NCI-H345 treated with DMSO at 0.1 percent for 48 hours (cell line): Measurements from ENCODE around the gene DLG5.

Experiments used
- DNase-seq: peaks from one replicate; lab custom pipeline; 2025; ENCODE audit not compliant: unreplicated experiment; lab: John Stamatoyannopoulos, UW

The DLG5 gene

GRCh38 chr10:77844713-77845445, 81.7 kb downstream of the DLG5 start:
- no peak for DNase-seq

GRCh38 chr10:77844177-77844576, 82.4 kb downstream of the DLG5 start:
- DNase-seq: no peak

GRCh38 chr10:77843264-77843663, 83.3 kb downstream of the DLG5 start:
- no peak for DNase-seq

- DNase-seq: no peak
Measured at GRCh38 chr10:77842652-77843212, 83.8 kb downstream of the DLG5 start.

GRCh38 chr10:77841711-77842375, 84.7 kb downstream of the DLG5 start:
- DNase-seq: no peak

- DNase-seq: no peak
Measured at GRCh38 chr10:77840636-77841035, 85.9 kb downstream of the DLG5 start.

- no peak for DNase-seq
Measured at GRCh38 chr10:77837925-77838595, 88.5 kb downstream of the DLG5 start.

- peak; percentile 26 for DNase-seq
Measured at GRCh38 chr10:77837248-77837924, 89.2 kb downstream of the DLG5 start.

- no peak for DNase-seq
Measured at GRCh38 chr10:77836299-77836820, 90.2 kb downstream of the DLG5 start.

- no peak for DNase-seq
Measured at GRCh38 chr10:77835669-77836086, 90.9 kb downstream of the DLG5 start.

GRCh38 chr10:77834943-77835668, 91.4 kb downstream of the DLG5 start:
- no peak for DNase-seq

- DNase-seq: no peak
Measured at GRCh38 chr10:77834540-77834939, 92.0 kb downstream of the DLG5 start.

- no peak for DNase-seq
Measured at GRCh38 chr10:77833792-77834191, 92.8 kb downstream of the DLG5 start.

GRCh38 chr10:77833225-77833624, 93.3 kb downstream of the DLG5 start:
- DNase-seq: no peak

- DNase-seq: no peak
Measured at GRCh38 chr10:77832238-77832637, 94.3 kb downstream of the DLG5 start.

- no peak for DNase-seq
Measured at GRCh38 chr10:77829356-77829755, 97.2 kb downstream of the DLG5 start.

GRCh38 chr10:77828377-77828776, 98.2 kb downstream of the DLG5 start:
- DNase-seq: no peak

GRCh38 chr10:77827366-77827765, 99.2 kb downstream of the DLG5 start:
- DNase-seq: no peak

- no peak for DNase-seq
Measured at GRCh38 chr10:77825965-77826364, 100.6 kb downstream of the DLG5 start.

GRCh38 chr10:77824908-77825307, 101.6 kb downstream of the DLG5 start:
- DNase-seq: no peak
